Measurements from ENCODE around the gene ZNHIT1.

ZNHIT1 gene

DNA sequence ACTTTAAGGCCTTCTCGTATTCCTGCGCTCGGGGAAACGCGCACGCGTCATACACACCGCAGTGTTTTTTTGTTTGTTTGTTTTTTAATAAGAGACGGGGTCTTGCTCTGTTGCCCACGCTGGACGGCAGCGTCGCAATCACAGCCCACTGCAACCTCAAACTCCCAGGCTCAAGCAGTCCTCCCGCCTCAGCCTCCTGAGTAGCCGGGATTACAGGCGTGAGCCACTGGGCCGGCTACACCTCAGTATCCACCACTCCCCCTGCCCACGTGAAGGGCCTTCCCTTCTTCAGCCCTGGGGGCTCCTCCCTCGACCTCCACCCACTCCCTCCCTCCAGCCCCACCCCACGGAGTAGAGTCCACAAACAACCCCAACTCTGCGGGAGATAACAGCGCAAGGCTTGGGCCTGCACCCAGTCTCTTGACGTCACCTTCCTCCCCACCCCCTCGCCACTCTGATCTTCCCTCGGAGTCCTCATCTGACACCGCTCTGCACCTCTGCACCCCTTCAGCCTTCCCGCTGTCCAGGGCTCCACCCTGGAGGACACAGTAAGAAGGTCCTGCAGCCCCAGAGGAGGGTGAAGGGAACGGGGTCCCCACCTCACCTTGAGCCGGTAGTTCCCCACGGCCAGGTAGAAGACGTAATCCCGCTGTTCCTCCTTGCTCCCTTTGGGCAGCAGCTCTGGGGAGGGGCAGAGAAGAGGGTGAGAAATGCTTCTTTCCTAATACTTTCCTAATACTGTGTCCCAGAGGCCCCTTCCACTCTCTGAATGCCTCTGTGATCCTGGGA is 22.5 kb downstream of the ZNHIT1 start:
- peaks cover 10 to 19% of the 10 kb centered on the region in 2 donors for H3K36me3 ChIP-seq (ENCODE audit: control insufficient read depth in 1 of 2, insufficient read depth in 2 of 2, low read length in 2 of 2)
- H3K27ac ChIP-seq (ENCODE audit: low read depth, low read length) = peak overlapping the region; percentile 98

DNA sequence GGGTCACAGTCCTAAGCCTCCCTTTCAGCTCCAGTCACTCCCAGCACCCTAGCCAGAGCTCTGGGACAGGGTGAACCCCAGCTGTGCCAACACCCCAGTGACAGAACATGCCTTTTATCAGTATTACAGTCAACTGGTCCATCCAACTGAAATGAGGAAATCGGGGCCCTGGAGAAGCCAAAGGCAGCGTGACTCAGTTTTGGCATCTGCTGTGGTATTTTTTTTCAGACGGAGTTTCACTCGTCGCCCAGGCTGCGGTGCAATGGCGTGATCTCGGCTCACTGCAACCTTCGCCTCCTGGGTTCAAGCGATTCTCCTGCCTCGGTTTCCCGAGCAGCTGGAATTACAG is 23.0 kb downstream of the ZNHIT1 start:
- Histone ChIP-seq H3K4me3 (ENCODE audit: low read depth in 1 of 2, low read length in 2 of 2) (peak overlapping the region; percentile 70 to 71), H3K9ac (ENCODE audit: low read depth in 1 of 2, low read length in 2 of 2) (peak overlapping the region; percentile 97 to 99), H3K27ac (ENCODE audit: low read depth, low read length) (peak overlapping the region; percentile 98), H3K9me3 (ENCODE audit: control insufficient read depth in 1 of 2, low read length in 2 of 2) (no peaks in the 10 kb centered on the region), H3K27me3 (ENCODE audit: control insufficient read depth in 1 of 2, insufficient read depth in 2 of 2, low read length in 2 of 2) (no peaks in the 10 kb centered on the region), H3K4me1 (ENCODE audit: control insufficient read depth in 1 of 2, insufficient read depth in 2 of 2, low read length in 2 of 2) (peaks cover 25 to 27% of the 10 kb centered on the region in 2 donors), H3K36me3 (ENCODE audit: control insufficient read depth in 1 of 2, insufficient read depth in 2 of 2, low read length in 2 of 2) (peaks cover 10 to 14% of the 10 kb centered on the region in 2 donors)

More for the DNA sequence above, 22.5 kb downstream of the ZNHIT1 start:
- Histone ChIP-seq H3K9me3 (ENCODE audit: control insufficient read depth in 1 of 2, low read length in 2 of 2) (no peaks in the 10 kb centered on the region), H3K27me3 (ENCODE audit: control insufficient read depth in 1 of 2, insufficient read depth in 2 of 2, low read length in 2 of 2) (no peaks in the 10 kb centered on the region), H3K4me1 (ENCODE audit: control insufficient read depth in 1 of 2, insufficient read depth in 2 of 2, low read length in 2 of 2) (peaks cover 23 to 27% of the 10 kb centered on the region in 2 donors), H3K9ac (ENCODE audit: low read depth in 1 of 2, low read length in 2 of 2) (peak overlapping the region; percentile 97 to 99), H3K4me3 (ENCODE audit: low read depth in 1 of 2, low read length in 2 of 2) (peak overlapping the region; percentile 72 to 79)

DNA sequence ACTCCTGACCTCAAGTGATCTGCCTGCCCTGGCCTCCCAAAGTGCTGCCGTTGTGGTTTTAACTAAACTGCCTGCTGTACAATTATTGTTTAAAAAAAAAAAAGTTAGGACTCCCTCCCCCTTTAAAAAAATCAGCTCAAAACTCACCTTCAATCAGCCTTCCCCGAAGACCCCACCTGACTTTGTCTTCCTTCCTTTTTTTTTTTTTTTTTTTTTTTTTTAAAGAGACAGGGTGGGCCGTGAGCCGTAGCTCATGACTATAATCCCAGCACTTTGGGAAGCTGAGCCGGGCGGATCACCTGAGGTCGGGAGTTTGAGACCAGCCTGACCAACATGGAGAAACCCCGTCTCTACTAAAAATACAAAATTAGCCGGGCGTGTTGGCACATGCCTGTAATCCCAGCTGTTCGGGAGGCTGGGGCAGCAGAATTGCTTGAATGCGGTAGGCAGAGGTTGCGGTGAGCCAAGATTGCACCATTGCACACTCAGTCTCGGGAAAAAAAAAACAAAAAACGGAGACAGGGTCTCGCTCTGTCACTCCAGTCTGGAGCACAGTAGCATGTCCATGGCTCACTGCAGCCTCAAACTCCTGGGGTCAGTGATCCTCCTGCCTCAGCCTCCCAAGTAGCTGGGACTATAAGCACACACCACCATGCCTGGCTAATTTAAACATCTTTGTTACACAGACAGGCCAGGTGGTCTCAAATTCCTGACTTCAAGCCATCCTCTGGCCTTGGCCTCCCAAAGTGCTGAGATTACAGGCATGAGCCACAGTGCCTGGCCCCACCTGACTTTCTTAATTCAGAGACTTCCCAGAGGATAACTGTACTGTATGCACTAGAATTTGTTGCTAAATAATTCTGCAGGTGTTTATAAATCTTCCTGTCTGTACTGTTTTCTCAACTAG is 23.7 kb downstream of the ZNHIT1 start:
- Histone ChIP-seq H3K27me3 (ENCODE audit: control insufficient read depth in 1 of 2, insufficient read depth in 2 of 2, low read length in 2 of 2) (no peaks in the 10 kb centered on the region), H3K9me3 (ENCODE audit: control insufficient read depth in 1 of 2, low read length in 2 of 2) (no peaks in the 10 kb centered on the region), H3K4me1 (ENCODE audit: control insufficient read depth in 1 of 2, insufficient read depth in 2 of 2, low read length in 2 of 2) (peaks cover 25 to 27% of the 10 kb centered on the region in 2 donors), H3K36me3 (ENCODE audit: control insufficient read depth in 1 of 2, insufficient read depth in 2 of 2, low read length in 2 of 2) (peaks cover 5 to 13% of the 10 kb centered on the region in 2 donors), H3K4me3 (ENCODE audit: low read depth in 1 of 2, low read length in 2 of 2) (no peak overlapping the region), H3K27ac (ENCODE audit: low read depth, low read length) (peak overlapping the region; percentile 98), H3K9ac (ENCODE audit: low read depth in 1 of 2, low read length in 2 of 2) (peak overlapping the region in 1 of 2 donors; percentile 99)

- H3K36me3 ChIP-seq (ENCODE audit: control insufficient read depth in 1 of 2, insufficient read depth in 2 of 2, low read length in 2 of 2) = peaks cover 0 to 16% of the 10 kb centered on the region in 2 donors
- peak overlapping the region; percentile 99 for H3K27ac ChIP-seq (ENCODE audit: low read depth, low read length)
- H3K27me3 ChIP-seq (ENCODE audit: control insufficient read depth in 1 of 2, insufficient read depth in 2 of 2, low read length in 2 of 2) = no peaks in the 10 kb centered on the region
- H3K4me3 ChIP-seq (ENCODE audit: low read depth in 1 of 2, low read length in 2 of 2) = peak overlapping the region; percentile 87 to 97
- H3K9ac ChIP-seq (ENCODE audit: low read depth in 1 of 2, low read length in 2 of 2) = peak overlapping the region; percentile 88 to 94
- H3K4me1 ChIP-seq (ENCODE audit: control insufficient read depth in 1 of 2, insufficient read depth in 2 of 2, low read length in 2 of 2) = peaks cover 23 to 25% of the 10 kb centered on the region in 2 donors
- H3K9me3 ChIP-seq (ENCODE audit: control insufficient read depth in 1 of 2, low read length in 2 of 2) = no peaks in the 10 kb centered on the region
These were observed 25.8 kb downstream of the ZNHIT1 start for GRCh38 chr7:101243646-101244374.

DNA sequence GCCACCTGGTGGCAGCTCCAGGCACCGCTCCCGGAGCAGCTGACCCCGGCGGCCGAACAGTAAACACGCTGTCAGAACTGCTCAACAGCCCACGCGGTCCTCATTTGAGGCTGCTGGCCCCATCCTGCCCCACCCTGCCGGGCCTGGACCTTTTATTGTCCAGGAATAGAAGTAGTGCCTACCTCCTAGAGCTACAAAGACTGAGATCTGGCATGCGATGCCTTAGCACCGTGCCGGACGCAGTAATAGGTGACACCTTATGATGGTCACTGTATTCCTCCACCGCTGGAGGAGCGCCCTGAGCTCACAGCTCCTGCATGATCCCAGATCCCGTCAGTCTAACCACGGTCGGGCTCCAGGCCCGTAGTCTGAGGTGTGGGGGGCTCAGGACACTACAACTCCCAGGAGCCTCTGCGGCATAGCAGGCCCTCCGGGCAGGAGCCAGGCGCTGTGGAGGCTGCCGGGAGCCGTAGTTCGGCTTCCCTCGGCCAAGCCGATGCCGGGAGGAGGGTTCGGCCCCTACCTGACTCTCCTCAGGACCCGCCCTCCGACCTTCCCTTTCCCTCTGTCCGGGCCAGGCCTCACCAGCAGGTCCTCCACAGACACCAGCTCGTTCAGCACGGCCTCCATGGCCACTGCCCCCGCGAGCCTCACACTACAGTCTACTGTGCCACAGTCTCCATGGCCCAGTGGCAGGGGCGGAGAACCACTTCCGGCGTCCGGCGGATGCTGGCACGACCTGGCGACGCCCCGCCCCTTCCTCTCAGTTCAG is 26.6 kb downstream of the ZNHIT1 start, which contains the start of gene FIS1:
Gene FIS1, minus strand, starts transcription at position 707 of the 772 bp plus-strand sequence. Its CDS starts 77 bp downstream, at position 630.
- Histone ChIP-seq H3K4me1 (ENCODE audit: control insufficient read depth in 1 of 2, insufficient read depth in 2 of 2, low read length in 2 of 2) (peaks cover 23 to 25% of the 10 kb centered on the region in 2 donors), H3K9ac (ENCODE audit: low read depth in 1 of 2, low read length in 2 of 2) (peak within 1 kb of the TSS; percentile 88 to 94), H3K36me3 (ENCODE audit: control insufficient read depth in 1 of 2, insufficient read depth in 2 of 2, low read length in 2 of 2) (peaks cover 0 to 17% of the 10 kb centered on the region in 2 donors), H3K27me3 (ENCODE audit: control insufficient read depth in 1 of 2, insufficient read depth in 2 of 2, low read length in 2 of 2) (no peaks in the 10 kb centered on the region), H3K27ac (ENCODE audit: low read depth, low read length) (peak within 1 kb of the TSS; percentile 99), H3K9me3 (ENCODE audit: control insufficient read depth in 1 of 2, low read length in 2 of 2) (no peaks in the 10 kb centered on the region), H3K4me3 (ENCODE audit: low read depth in 1 of 2, low read length in 2 of 2) (peak within 1 kb of the TSS; percentile 87 to 97)

- Histone ChIP-seq H3K4me1 (ENCODE audit: control insufficient read depth in 1 of 2, insufficient read depth in 2 of 2, low read length in 2 of 2) (peaks cover 23 to 25% of the 10 kb centered on the region in 2 donors), H3K9ac (ENCODE audit: low read depth in 1 of 2, low read length in 2 of 2) (peak overlapping the region; percentile 88 to 94), H3K27ac (ENCODE audit: low read depth, low read length) (peak overlapping the region; percentile 99), H3K36me3 (ENCODE audit: control insufficient read depth in 1 of 2, insufficient read depth in 2 of 2, low read length in 2 of 2) (peaks cover 0 to 12% of the 10 kb centered on the region in 2 donors), H3K27me3 (ENCODE audit: control insufficient read depth in 1 of 2, insufficient read depth in 2 of 2, low read length in 2 of 2) (no peaks in the 10 kb centered on the region), H3K9me3 (ENCODE audit: control insufficient read depth in 1 of 2, low read length in 2 of 2) (no peaks in the 10 kb centered on the region), H3K4me3 (ENCODE audit: low read depth in 1 of 2, low read length in 2 of 2) (peak overlapping the region; percentile 87 to 97)
These were observed 27.2 kb downstream of the ZNHIT1 start for GRCh38 chr7:101245147-101245668.

- H3K9ac ChIP-seq (ENCODE audit: low read depth in 1 of 2, low read length in 2 of 2) = no peak overlapping the region
- H3K4me3 ChIP-seq (ENCODE audit: low read depth in 1 of 2, low read length in 2 of 2) = no peak overlapping the region
- H3K27me3 ChIP-seq (ENCODE audit: control insufficient read depth in 1 of 2, insufficient read depth in 2 of 2, low read length in 2 of 2) = no peaks in the 10 kb centered on the region
- H3K9me3 ChIP-seq (ENCODE audit: control insufficient read depth in 1 of 2, low read length in 2 of 2) = no peaks in the 10 kb centered on the region
- peaks cover 0 to 12% of the 10 kb centered on the region in 2 donors for H3K36me3 ChIP-seq (ENCODE audit: control insufficient read depth in 1 of 2, insufficient read depth in 2 of 2, low read length in 2 of 2)
- no peak overlapping the region for H3K27ac ChIP-seq (ENCODE audit: low read depth, low read length)
- H3K4me1 ChIP-seq (ENCODE audit: control insufficient read depth in 1 of 2, insufficient read depth in 2 of 2, low read length in 2 of 2) = peaks cover 11 to 28% of the 10 kb centered on the region in 2 donors
These were observed 30.3 kb downstream of the ZNHIT1 start for GRCh38 chr7:101248276-101248675.

DNA sequence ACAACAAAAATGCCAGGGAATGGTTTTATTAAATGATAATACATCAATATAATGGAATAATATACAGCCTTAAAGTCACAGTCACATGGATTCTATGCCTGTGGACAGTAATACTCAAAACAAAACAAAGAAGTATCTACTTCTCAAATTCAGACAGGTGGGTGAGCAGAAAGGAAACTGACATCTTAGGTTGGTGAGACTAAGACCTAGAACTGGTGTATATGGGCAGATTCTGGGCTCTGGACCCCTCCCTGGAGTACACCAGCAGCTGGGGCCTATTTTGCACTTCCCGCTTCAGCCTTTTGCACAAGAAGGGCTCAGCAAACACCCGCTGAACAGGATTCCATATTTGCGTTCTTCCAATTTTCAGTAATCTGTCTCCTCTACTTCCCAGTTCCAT is 32.4 kb downstream of the ZNHIT1 start:
- Histone ChIP-seq H3K4me3 (ENCODE audit: low read depth in 1 of 2, low read length in 2 of 2) (peak overlapping the region in 1 of 2 donors; percentile 5), H3K9ac (ENCODE audit: low read depth in 1 of 2, low read length in 2 of 2) (no peak overlapping the region), H3K27ac (ENCODE audit: low read depth, low read length) (no peak overlapping the region), H3K4me1 (ENCODE audit: control insufficient read depth in 1 of 2, insufficient read depth in 2 of 2, low read length in 2 of 2) (peaks cover 5 to 17% of the 10 kb centered on the region in 2 donors), H3K36me3 (ENCODE audit: control insufficient read depth in 1 of 2, insufficient read depth in 2 of 2, low read length in 2 of 2) (peaks cover 0 to 12% of the 10 kb centered on the region in 2 donors), H3K9me3 (ENCODE audit: control insufficient read depth in 1 of 2, low read length in 2 of 2) (no peaks in the 10 kb centered on the region), H3K27me3 (ENCODE audit: control insufficient read depth in 1 of 2, insufficient read depth in 2 of 2, low read length in 2 of 2) (no peaks in the 10 kb centered on the region)
